ENCODE data around the gene PIAS1.

PIAS1 gene

DNA sequence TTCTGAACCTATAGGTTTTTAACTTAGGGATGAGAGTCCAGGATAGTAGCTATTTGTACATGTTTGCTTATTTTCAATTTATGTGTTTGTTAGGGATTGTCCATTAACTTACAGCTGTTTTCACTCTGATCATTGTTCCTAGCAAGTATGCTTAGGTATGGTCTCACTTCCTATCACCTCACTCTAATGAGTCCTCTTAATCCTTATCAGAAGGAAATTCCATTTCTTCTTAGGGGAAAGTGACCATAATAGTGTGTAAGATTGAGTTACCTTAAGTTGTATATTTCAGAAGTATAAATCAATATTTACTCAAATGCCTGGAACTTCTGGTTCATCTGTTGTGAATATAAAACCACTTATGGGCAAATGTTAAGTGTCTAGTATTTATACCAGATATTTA lies 53.0 kb downstream of the PIAS1 start:
- TF ChIP-seq ZBTB7A (IDR thresholded peaks at IDR 0.05; ENCODE audit: low read depth) = no peak
- no peak for TF ChIP-seq CEBPB (IDR thresholded peaks at IDR 0.05)
- TF ChIP-seq TCF12 (IDR thresholded peaks at IDR 0.05; ENCODE audit: low read depth) = no peak
- TF ChIP-seq FOXM1 (IDR thresholded peaks at IDR 0.05; ENCODE audit: borderline replicate concordance, low read depth) = no peak
- TF ChIP-seq YY1 (IDR thresholded peaks at IDR 0.05; ENCODE audit: low read depth) = no peak
- no peak for TF ChIP-seq RAD21 (IDR thresholded peaks at IDR 0.05; ENCODE audit: low read depth)
- TF ChIP-seq NFIC (IDR thresholded peaks at IDR 0.05) = no peak
- TF ChIP-seq CREB1 (IDR thresholded peaks at IDR 0.05; ENCODE audit: low read depth) = no peak

DNA sequence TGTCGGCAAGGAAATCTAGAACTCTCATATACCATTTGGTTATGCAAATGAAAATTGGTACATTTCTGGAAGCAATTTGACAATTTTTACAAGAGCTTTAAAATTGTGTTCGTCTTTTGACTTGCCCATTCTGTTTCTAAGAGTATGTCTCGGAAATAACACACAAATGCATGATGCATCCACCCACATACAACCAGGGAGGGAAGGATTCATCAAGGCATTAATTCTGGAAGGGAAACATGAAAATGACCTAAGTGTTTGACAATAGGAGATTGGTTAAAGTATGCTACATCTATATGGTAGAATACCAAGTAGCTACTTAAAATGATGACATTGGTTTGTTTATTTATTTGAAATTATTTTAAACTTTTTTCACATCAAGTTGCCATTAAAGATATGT lies 58.6 kb downstream of the PIAS1 start:
- TF ChIP-seq EGR1 (IDR thresholded peaks at IDR 0.05) = no peak
- TF ChIP-seq TCF12 (IDR thresholded peaks at IDR 0.05; ENCODE audit: low read depth) = no peak
- TF ChIP-seq ZBTB7A (IDR thresholded peaks at IDR 0.05; ENCODE audit: low read depth) = no peak
- no peak for TF ChIP-seq CEBPB (IDR thresholded peaks at IDR 0.05)
- TF ChIP-seq CREB1 (IDR thresholded peaks at IDR 0.05; ENCODE audit: low read depth) = no peak
- no peak for TF ChIP-seq YY1 (IDR thresholded peaks at IDR 0.05; ENCODE audit: low read depth)
- TF ChIP-seq FOXM1 (IDR thresholded peaks at IDR 0.05; ENCODE audit: borderline replicate concordance, low read depth) = no peak
- TF ChIP-seq, protein P1, sequence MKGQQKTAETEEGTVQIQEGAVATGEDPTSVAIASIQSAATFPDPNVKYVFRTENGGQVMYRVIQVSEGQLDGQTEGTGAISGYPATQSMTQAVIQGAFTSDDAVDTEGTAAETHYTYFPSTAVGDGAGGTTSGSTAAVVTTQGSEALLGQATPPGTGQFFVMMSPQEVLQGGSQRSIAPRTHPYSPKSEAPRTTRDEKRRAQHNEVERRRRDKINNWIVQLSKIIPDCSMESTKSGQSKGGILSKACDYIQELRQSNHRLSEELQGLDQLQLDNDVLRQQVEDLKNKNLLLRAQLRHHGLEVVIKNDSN (IDR thresholded peaks at IDR 0.05) = no peak
- no peak for TF ChIP-seq EP300 (IDR thresholded peaks at IDR 0.05; ENCODE audit: borderline replicate concordance)

DNA sequence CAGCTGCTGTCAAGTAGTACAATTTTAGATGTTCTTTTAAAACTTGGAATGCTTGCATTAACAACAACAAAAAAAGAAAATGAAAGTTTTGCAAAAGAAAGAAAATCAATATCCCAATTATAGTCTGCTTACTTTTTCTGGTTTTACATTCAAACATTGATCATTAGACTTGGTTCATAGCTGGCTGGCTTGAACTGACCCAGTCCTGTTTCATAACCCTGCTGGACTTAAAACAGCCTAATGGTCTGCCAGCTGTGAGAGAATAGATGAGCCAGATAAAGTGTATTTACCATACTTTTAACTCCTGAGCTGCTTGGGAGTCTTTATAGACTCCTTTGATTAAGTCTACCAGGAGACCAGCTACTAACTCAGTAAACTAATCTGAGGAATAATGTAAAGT lies 59.2 kb downstream of the PIAS1 start:
- TF ChIP-seq EP300 (IDR thresholded peaks at IDR 0.05; ENCODE audit: borderline replicate concordance) = no peak
- TF ChIP-seq, protein P2, sequence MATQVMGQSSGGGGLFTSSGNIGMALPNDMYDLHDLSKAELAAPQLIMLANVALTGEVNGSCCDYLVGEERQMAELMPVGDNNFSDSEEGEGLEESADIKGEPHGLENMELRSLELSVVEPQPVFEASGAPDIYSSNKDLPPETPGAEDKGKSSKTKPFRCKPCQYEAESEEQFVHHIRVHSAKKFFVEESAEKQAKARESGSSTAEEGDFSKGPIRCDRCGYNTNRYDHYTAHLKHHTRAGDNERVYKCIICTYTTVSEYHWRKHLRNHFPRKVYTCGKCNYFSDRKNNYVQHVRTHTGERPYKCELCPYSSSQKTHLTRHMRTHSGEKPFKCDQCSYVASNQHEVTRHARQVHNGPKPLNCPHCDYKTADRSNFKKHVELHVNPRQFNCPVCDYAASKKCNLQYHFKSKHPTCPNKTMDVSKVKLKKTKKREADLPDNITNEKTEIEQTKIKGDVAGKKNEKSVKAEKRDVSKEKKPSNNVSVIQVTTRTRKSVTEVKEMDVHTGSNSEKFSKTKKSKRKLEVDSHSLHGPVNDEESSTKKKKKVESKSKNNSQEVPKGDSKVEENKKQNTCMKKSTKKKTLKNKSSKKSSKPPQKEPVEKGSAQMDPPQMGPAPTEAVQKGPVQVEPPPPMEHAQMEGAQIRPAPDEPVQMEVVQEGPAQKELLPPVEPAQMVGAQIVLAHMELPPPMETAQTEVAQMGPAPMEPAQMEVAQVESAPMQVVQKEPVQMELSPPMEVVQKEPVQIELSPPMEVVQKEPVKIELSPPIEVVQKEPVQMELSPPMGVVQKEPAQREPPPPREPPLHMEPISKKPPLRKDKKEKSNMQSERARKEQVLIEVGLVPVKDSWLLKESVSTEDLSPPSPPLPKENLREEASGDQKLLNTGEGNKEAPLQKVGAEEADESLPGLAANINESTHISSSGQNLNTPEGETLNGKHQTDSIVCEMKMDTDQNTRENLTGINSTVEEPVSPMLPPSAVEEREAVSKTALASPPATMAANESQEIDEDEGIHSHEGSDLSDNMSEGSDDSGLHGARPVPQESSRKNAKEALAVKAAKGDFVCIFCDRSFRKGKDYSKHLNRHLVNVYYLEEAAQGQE (IDR thresholded peaks at IDR 0.05; ENCODE audit: low read depth) = no peak

DNA sequence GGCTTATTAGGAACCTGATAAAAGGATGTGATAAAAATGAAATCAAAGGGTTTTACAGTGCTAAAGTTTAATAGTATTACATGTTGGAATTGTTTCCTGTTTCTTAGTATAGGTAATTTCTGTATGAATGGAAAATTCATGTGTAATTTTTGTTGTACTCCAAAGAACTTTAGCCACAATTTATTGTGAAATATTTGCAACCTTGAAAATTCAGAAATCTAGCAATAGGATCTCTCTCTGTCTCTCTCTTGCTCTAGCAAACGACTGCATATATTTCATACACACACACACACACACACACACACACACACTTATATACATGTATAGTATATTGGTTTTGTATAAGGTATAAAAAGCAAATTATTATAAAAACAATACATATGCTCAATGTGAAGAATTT lies 59.6 kb downstream of the PIAS1 start:
- TF ChIP-seq EP300 (IDR thresholded peaks at IDR 0.05; ENCODE audit: borderline replicate concordance) (no peak), TAF1 (IDR thresholded peaks at IDR 0.05; ENCODE audit: low read depth) (no peak), RAD21 (IDR thresholded peaks at IDR 0.05; ENCODE audit: low read depth) (no peak), CEBPB (IDR thresholded peaks at IDR 0.05) (no peak), YY1 (IDR thresholded peaks at IDR 0.05; ENCODE audit: low read depth) (no peak), TCF12 (IDR thresholded peaks at IDR 0.05; ENCODE audit: low read depth) (no peak), NFIC (IDR thresholded peaks at IDR 0.05) (no peak), EGR1 (IDR thresholded peaks at IDR 0.05) (no peak), FOXM1 (IDR thresholded peaks at IDR 0.05; ENCODE audit: borderline replicate concordance, low read depth) (no peak), TEAD4 (IDR thresholded peaks at IDR 0.05) (no peak), ZBTB7A (IDR thresholded peaks at IDR 0.05; ENCODE audit: low read depth) (no peak), CREB1 (IDR thresholded peaks at IDR 0.05; ENCODE audit: low read depth) (no peak)
- TF ChIP-seq, protein P3, sequence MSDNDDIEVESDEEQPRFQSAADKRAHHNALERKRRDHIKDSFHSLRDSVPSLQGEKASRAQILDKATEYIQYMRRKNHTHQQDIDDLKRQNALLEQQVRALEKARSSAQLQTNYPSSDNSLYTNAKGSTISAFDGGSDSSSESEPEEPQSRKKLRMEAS (IDR thresholded peaks at IDR 0.05) = no peak
- TF ChIP-seq, protein P2 (IDR thresholded peaks at IDR 0.05; ENCODE audit: low read depth) = no peak
- TF ChIP-seq, protein P1 (IDR thresholded peaks at IDR 0.05) = no peak

DNA sequence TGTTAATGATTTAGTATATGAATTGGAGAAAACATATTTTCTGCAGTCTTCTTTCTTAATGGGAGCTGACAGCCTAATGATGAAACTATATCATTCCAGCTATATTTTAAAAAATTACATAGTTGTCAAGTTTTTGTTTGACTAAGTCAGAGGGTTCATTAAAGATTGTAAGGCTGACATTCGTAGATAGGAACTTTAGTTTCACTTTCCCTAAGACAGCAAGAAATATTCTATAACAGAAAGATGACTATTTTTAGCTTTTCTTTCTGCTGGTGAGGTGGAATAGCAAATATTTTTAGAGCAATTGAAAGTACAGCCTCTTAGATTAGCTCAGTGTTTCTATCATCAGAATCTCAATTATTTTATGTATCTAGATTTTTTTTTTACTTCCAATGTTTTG lies 60.2 kb downstream of the PIAS1 start:
- TF ChIP-seq TAF1 (IDR thresholded peaks at IDR 0.05; ENCODE audit: low read depth) = no peak

DNA sequence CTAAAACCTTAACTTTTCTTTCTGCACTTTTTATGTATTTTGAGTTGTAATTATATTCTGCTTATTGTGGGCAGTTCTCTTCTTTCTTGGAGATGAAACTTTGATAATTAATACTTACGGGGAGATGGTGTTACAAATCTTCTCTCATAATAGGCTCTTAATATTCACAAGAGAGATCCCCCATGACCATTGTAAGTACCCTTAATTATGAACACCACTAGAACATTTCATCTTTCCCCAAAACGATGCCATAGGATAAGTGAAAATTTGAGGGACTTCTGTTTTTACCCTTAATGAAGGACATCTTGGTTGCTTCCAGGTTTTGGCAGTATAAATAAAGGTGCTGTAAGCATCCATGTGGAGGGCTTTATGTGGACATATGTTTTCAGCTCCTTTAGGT lies 60.7 kb downstream of the PIAS1 start:
- TF ChIP-seq, protein P3 (IDR thresholded peaks at IDR 0.05) = no peak
- no peak for TF ChIP-seq TCF12 (IDR thresholded peaks at IDR 0.05; ENCODE audit: low read depth)
- TF ChIP-seq FOXM1 (IDR thresholded peaks at IDR 0.05; ENCODE audit: borderline replicate concordance, low read depth) = no peak
- TF ChIP-seq, protein P2 (IDR thresholded peaks at IDR 0.05; ENCODE audit: low read depth) = no peak
- no peak for TF ChIP-seq CEBPB (IDR thresholded peaks at IDR 0.05)
- no peak for TF ChIP-seq TEAD4 (IDR thresholded peaks at IDR 0.05)
- TF ChIP-seq TAF1 (IDR thresholded peaks at IDR 0.05; ENCODE audit: low read depth) = no peak
- no peak for TF ChIP-seq NFIC (IDR thresholded peaks at IDR 0.05)
- TF ChIP-seq EP300 (IDR thresholded peaks at IDR 0.05; ENCODE audit: borderline replicate concordance) = no peak
- no peak for TF ChIP-seq ZBTB7A (IDR thresholded peaks at IDR 0.05; ENCODE audit: low read depth)
- no peak for TF ChIP-seq EGR1 (IDR thresholded peaks at IDR 0.05)
